Activated CD4-positive, CD25-positive, alpha-beta regulatory T cell (primary cell): ENCODE data around the gene VPS37D.
"Not testable (repeated sequence)": the region's sequence is repeated elsewhere in the genome, so short reads cannot be mapped to it uniquely, and the experiment has no call there.

Experiments used
- DNase-seq, 4 experiments: peaks; one replicate each; lab custom pipeline; 2025; lab: John Stamatoyannopoulos, UW

The VPS37D gene, protein sequence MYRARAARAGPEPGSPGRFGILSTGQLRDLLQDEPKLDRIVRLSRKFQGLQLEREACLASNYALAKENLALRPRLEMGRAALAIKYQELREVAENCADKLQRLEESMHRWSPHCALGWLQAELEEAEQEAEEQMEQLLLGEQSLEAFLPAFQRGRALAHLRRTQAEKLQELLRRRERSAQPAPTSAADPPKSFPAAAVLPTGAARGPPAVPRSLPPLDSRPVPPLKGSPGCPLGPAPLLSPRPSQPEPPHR

GRCh38 chr7:73667344-73668102 is at the start of gene VPS37D:
Gene VPS37D, plus strand, starts transcription at chr7:73667831. Its CDS starts 128 bp downstream, at chr7:73667959.
- DNase-seq: peak; percentile 88 to 94 (median 91)

GRCh38 chr7:73618538-73618937 is 49.1 kb upstream of the VPS37D start:
- no peak for DNase-seq

DNA sequence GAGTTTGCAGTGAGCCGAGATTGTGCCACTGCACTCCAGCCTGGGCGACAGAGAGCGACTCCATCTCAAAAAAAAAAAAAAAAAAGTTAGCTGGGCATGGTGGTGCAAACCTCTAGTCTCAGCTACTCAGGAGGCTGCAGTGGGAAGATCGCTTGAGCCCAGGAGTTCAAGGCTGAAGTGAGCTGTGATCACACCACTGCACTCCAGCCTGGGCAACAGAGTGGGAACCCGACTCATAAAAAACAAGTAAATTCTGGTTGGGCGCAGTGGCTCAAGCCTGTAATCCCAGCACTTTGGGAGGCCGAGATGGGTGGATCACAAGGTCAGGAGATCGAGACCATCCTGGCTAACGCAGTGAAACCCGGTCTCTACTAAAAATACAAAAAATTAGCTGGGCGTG is 48.2 kb upstream of the VPS37D start:
- DNase-seq: not testable (repeated sequence)

- DNase-seq: no peak
Observed at GRCh38 chr7:73621168-73622063, 46.2 kb upstream of the VPS37D start.

DNA sequence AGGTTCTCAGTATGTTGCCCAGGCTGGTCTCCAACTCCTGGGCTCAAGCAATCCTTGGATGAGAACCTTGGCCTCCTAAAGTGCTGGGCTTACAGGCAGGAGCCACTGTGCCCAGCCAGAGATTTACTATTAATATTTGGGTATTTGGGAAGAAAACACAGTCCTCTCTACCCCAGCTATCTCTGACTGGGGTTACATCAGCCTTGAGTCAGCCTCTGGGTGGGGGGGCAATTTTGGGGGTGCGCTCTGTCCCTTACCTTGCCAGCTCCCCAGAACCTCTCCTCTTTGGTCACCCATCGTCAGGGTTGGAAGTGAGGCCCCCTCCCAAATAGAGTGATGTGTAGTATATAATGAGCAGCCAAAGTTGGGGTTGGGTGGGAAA is 45.1 kb upstream of the VPS37D start:
- no peak for DNase-seq

GRCh38 chr7:73622909-73623797 is 44.5 kb upstream of the VPS37D start:
- DNase-seq: no peak

DNA sequence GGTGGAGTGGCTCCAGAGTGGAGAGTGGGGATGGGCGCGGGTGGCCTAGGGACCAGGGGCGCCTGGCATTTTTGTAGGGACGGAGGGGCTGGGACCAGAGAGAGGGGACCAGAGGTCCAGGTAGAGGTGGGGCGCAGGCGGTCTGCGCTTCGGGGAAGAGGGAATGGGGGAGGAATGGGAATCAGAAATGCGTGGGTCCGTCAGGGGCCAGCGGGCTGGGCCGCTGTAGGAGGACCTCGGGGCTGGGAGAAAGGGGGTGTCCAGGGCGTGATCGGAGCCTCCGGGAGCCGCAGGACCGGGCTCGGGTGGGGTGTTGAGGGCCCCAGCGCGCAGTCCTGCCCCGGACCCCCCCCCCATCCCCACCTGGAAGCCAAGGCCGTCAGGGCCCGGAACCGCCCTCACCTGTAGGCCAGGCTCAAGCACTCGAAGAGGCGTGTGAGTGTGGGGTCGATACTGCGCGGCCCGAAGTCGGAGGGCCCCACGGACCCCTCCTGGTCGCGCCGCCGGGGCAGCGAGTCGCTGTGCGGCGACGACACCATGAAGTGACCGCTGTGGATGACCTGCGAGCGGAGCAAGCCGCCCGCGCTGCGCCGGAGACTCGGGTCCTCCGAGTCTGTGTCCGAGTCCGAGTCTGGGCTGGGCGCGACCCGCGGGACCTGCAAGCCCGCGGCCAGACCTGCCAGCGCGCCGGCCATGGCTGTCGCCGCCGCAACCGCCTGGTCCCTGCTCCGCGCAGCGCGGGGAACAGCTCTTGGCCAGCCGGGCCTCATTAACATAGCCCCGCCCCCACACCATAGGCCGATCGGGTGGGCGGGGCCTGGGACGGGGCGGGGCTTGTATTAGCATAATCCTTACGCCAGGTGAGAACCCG is 43.6 kb upstream of the VPS37D start, which contains the start of gene MLXIPL:
MLXIPL (minus strand) TSS at position 725 of the 871 bp plus-strand sequence; CDS start at position 695, 30 bp downstream.
- peak in 2 of 4 experiments; percentile 22 to 29 for DNase-seq

- DNase-seq: no peak
Observed at GRCh38 chr7:73624669-73625001, 43.0 kb upstream of the VPS37D start.

DNA sequence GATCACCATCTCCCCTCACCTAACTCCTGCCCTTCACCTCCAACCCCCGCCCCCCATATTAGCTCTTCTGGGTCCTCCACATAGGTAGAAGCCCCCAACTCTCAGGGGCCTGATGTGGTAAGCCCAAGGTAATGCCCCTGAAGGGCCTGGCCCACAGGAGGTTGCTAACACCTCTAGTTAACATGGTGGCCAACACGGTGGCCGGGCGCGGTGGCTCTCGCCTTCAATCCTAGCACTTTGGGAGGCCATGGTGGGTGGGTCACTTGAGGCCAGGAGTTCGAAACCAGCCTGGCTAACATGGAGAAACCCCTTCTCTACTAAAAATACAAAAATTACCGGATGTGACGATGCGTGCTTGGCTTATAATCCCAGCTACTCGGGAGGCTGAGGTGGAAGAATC is 42.4 kb upstream of the VPS37D start:
- no peak for DNase-seq

- no peak for DNase-seq
Observed at GRCh38 chr7:73626814-73627213, 40.8 kb upstream of the VPS37D start.

GRCh38 chr7:73628504-73628903 is 39.1 kb upstream of the VPS37D start:
- DNase-seq: no peak

DNA sequence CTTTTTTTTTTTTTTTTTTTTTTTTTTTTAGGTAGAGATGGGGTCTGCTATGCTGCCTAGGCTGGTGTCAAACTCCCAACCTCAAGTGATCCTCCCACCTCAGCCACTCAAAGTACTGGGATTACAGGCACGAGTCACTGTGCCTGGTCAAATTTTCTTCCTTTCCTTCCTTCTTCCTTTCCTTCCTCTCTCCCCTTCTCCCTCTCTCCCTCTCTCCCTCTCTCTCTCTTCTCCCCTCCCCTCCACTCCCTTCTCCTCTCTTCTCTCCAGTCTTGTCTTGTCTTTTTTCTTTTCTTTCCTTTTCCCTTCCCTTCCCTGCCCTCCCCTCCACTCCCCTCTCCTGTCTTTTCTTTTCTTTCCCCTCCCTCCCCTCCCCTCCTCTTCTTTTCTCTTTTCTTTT is 36.1 kb upstream of the VPS37D start:
- DNase-seq: no peak

DNA sequence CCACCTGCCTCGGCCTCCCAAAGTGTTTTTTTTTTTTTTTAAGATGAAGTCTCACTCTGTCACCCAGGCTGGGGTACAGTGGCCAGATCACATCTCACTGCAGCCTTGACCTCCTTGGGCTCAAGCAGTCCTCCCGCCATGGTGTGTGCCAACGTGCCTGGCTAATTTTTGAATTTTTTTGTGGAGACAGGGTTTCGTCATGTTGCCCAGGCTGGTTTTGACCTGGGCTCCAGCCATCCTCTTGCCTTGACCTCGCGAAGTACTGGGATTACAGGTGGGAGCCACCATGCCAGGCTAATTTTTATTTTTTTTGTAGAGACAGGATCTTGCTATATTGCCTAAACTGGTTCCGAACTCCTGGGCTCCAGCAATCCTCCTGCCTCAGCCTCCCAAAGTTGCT is 34.3 kb upstream of the VPS37D start:
- DNase-seq: no peak

- no peak for DNase-seq
Observed at GRCh38 chr7:73633844-73634243, 33.8 kb upstream of the VPS37D start.

DNA sequence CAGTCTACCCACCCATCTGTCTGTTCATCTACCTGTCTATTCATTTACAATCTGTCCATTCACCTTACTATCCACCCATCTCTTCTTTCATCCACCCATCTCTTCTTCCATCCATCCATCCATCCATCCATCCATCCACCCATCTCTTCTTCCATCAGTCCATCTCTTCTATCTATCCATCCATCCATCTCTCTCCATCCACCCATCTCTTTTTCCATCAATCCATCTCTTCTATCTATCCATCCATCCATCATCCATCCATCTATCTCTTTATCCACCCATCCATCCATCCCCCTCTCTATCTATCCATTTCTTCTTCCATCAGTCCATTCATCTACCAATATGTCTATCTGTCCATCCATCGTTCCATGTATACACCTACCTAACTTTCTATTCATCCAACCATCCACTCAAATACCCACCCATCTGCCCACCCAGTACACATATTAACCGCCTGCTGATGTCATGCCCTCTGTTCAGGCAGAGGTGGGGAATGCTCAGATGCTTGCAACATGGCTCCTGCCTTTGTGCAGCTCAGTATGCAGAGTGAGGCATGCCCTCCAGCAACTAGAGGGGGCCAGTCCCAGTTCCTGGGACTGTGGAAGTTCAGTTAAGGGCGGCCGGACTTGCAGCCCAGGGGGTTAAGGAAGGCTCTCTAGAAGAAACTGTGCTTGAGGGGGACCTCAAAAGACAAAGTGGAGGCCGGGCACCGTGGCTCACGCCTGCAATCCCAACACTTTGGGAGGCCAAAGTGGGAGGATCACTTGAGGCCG is 32.0 kb upstream of the VPS37D start:
- no peak for DNase-seq

DNA sequence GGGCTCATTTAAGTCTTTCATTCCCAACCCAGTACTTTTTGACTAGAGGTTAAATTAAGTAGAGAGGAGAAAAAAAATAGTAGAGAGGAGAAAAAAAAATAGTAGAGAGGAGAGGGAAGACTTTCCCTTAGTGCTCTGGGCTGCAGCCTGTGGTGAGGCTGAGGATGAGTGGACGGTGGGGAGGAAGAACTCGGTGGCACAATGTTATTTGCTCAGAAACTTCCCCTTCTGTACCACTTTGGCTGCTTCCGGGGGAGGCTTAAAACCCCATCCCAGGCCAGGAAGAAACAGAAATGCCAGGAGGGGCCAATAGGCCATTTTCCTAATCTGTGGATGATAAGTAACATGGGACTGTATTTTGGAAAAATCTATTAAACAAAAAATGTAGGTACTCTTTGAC is 28.7 kb upstream of the VPS37D start:
- no peak for DNase-seq

DNA sequence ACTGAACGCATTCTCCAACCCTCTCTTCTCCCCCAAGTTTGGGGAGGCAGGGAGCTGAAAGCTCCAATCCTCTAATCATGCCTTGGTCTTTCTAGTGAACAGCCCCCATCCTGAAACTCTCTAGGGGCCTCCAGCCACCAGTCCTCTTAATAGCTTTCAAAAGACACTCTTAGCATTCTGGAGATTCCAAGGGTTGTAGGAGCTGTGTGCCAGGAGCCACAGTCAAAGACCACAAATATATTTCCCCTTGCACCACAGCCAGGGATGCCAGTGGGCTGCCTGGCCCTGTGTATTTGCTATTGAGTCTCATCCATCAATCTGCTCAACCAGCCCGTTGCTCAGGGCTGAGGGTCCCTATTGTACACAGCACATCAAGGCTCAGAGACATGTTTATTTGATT is 24.8 kb upstream of the VPS37D start:
- no peak for DNase-seq

DNA sequence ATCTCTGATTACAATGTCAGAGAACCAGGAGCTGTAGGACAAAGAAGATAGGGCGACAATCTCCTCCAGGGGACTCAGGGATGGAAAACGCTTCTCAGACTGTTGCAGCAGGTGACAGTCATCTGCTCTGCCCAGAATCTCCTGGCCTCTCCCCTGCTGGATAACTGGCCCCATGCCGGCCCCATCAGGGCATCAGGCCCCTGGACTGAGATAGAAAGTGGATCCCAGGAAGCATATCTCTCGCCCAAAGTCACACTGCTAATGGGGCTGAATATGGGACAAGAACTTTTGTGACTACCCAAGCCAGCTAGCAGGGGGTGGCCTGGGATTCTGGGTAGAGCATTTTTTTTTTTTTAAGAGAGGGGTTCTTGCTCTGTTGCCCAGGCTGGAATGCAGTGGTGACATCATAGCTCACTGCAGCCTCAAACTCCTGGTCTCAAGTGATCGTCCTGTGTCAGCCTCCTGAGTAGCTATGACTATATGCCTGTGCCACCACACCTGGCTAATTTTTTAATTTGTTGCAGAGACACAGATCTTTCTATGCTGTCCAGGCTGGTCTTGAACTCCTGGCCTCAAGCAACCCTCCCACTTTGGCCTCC is 22.8 kb upstream of the VPS37D start:
- no peak for DNase-seq

DNA sequence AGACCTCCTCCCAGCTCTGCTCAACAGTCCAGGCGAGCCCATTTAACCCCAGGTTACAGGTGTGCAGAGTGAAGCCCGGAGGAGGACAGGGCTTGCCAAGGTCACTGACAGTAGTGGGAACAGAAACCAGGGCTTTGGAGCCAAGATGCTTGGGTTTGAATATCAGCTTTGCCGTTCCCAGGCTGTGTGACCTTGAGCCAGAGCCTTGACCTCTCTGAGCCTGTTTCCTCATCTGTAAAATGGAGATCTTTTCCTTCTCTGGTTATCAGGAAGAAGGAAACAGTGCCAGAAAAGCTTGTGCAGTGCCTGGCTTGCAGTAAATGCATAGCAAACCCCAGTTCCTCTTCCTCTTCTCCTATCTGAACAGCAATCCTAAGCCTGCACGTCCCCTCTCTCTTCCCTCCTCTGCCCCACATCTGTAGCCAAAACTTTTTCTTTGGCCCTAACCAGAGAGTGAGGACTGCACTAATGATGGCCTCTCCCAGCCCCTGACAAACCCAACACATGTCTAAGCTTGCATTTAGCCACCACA is 21.9 kb upstream of the VPS37D start:
- no peak for DNase-seq
